Prostate gland (tissue), 2 donors: ENCODE results near the gene HEXB. TPM values are rescaled to one million over a fixed set of nuclear protein-coding genes. Genes with fewer than 3 reads are reported as not detected.

Source experiments
- DNase-seq: peaks from one replicate; pipeline ENCODE4 v3.0.0-alpha.2; 2019; ENCODE audit warnings: low spot score
- H3K27ac ChIP-seq, 2 donors: fragments of 200-600 bp; sonication (generic); 2 replicates each; pipeline ENCODE4 v1.5.1; 2017 to 2019
- H3K27me3 ChIP-seq: fragments of 200-600 bp; sonication (generic); replicated peaks from 2 replicates; pipeline ENCODE4 v1.5.1; 2019; ENCODE audit not compliant: insufficient read depth
- H3K36me3 ChIP-seq, 2 donors: fragments of 200-600 bp; sonication (generic); 1 replicate in 1 of 2; 2 replicates in 1 of 2; pipeline versions ENCODE4 v1.5.1 to v1.8.1; 2017 to 2019
- H3K4me1 ChIP-seq: fragments of 200-600 bp; sonication (generic); replicated peaks from 2 replicates; pipeline ENCODE4 v1.5.1; 2019
- H3K4me3 ChIP-seq, 2 donors: fragments of 200-600 bp; sonication (generic); 2 replicates each; pipeline ENCODE4 v1.5.1; 2017 to 2019
- H3K9me3 ChIP-seq: fragments of 200-600 bp; sonication (generic); 2 replicates; pipeline ENCODE4 v1.5.1; 2017
- POLR2A ChIP-seq: fragments of 450-650 bp; IDR thresholded peaks from one replicate; pipeline ENCODE4 v1.6.1; 2016; ENCODE audit warnings: antibody characterized with exemption, mild to moderate bottlenecking
- POLR2AphosphoS5 ChIP-seq: sonication (generic); formaldehyde crosslinking; IDR thresholded peaks from one replicate; pipeline ENCODE4 v1.6.1; 2017; ENCODE audit warnings: antibody characterized with exemption
- WGBS: methylation state at CpG from one replicate; pipeline ENCODE4 v1.1.5; 2018; 5-methylcytosine and 5-hydroxymethylcytosine counted together
- intact Hi-C: fragments of 100-400 bp; cut with DNase I; formaldehyde crosslinking; loops from one replicate; pipeline ENCODE4 v1.14.2; 2022
- total RNA-seq, 2 donors: library from RNA; depleted of rRNA; stranded (reverse); fragments of >200 nt; gene quantifications; one replicate each; pipeline ENCODE4 v1.1.0, GENCODE V29; 2016
- TF ChIP-seq, protein P1 (sequence below), 4 experiments: fragments of 200-600 bp in 2 of 4; fragments of 450-650 bp in 2 of 4; sonication (generic) in 2 of 4; IDR thresholded peaks; 1 replicate in 3 of 4; 2 replicates in 1 of 4; pipeline ENCODE4 v1.5.1; 2016 to 2019; ENCODE audit warnings: antibody characterized with exemption in 4 of 4, mild to moderate bottlenecking in 2 of 4, moderate library complexity in 2 of 4

The HEXB gene
- total RNA-seq = 100 to 1,000 TPM; 149 to 178 TPM

DNA sequence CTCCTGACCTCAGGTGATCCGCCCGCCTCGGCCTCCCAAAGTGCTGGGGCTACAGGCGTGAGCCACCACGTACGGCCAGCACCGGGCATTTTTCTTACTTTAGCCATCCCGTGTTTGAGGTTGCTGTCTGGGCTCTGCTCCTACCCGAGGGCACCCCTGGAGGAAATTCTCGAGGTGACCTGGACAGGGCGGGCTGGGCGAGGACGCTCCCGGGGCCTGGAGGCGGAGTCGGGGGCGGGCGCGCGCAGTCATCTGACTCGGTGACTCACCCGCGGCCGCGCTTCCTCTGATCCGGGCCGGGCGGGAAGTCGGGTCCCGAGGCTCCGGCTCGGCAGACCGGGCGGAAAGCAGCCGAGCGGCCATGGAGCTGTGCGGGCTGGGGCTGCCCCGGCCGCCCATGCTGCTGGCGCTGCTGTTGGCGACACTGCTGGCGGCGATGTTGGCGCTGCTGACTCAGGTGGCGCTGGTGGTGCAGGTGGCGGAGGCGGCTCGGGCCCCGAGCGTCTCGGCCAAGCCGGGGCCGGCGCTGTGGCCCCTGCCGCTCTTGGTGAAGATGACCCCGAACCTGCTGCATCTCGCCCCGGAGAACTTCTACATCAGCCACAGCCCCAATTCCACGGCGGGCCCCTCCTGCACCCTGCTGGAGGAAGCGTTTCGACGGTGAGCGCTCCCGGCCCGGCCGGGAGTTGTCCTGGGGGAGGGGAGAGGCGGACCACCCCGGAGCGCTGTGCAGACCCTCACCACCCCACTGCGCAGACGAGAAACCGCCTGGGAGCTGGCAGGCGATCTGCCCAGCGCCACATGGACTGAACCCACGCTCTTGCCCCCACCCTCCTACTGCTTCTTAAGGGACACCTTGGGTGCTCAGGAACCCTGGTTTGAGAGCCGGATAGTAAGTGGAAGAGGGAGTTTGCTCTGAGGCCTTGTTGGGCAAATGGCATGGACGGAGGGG lies at the start of gene HEXB:
Gene HEXB, plus strand, starts transcription at position 334 of the 952 bp plus-strand sequence. Its CDS starts 28 bp downstream, at position 362.
- H3K27me3 ChIP-seq = no peaks in the 10 kb centered on the region
- TF ChIP-seq POLR2AphosphoS5 (peak; percentile 77), POLR2A (peak; percentile 87)
- TF ChIP-seq, protein P1, sequence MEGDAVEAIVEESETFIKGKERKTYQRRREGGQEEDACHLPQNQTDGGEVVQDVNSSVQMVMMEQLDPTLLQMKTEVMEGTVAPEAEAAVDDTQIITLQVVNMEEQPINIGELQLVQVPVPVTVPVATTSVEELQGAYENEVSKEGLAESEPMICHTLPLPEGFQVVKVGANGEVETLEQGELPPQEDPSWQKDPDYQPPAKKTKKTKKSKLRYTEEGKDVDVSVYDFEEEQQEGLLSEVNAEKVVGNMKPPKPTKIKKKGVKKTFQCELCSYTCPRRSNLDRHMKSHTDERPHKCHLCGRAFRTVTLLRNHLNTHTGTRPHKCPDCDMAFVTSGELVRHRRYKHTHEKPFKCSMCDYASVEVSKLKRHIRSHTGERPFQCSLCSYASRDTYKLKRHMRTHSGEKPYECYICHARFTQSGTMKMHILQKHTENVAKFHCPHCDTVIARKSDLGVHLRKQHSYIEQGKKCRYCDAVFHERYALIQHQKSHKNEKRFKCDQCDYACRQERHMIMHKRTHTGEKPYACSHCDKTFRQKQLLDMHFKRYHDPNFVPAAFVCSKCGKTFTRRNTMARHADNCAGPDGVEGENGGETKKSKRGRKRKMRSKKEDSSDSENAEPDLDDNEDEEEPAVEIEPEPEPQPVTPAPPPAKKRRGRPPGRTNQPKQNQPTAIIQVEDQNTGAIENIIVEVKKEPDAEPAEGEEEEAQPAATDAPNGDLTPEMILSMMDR (IDR thresholded peaks at IDR 0.05) = peak in 1 of 4 experiments; percentile 1
- H3K27ac ChIP-seq = peak within 1 kb of the TSS; percentile 79 to 84
- no peaks in the 10 kb centered on the region for H3K36me3 ChIP-seq
- DNase-seq = peak; percentile 89
- no peaks in the 10 kb centered on the region for H3K4me1 ChIP-seq
- H3K4me3 ChIP-seq = peak within 1 kb of the TSS; percentile 70 to 72
- 6% methylated on average over 68 of the region's 78 CpGs for WGBS
- no peaks in the 10 kb centered on the region for H3K9me3 ChIP-seq
- intact Hi-C loops = no loop called here

- peaks cover 10% of the 10 kb centered on the region for H3K4me1 ChIP-seq
- WGBS = 95% methylated on average over 12 of the region's 12 CpGs
- H3K36me3 ChIP-seq = no peaks in the 10 kb centered on the region
- TF ChIP-seq, protein P1 (IDR thresholded peaks at IDR 0.05) = no peak
- no peak for TF ChIP-seq POLR2A
- TF ChIP-seq POLR2AphosphoS5 = no peak
- intact Hi-C loops = no loop called here
- H3K27me3 ChIP-seq = no peaks in the 10 kb centered on the region
- no peak for DNase-seq
- H3K4me3 ChIP-seq = no peak overlapping the region
- no peaks in the 10 kb centered on the region for H3K9me3 ChIP-seq
- H3K27ac ChIP-seq = no peak overlapping the region
Observed at GRCh38 chr5:74636149-74636548, 48.9 kb upstream of the HEXB start.

DNA sequence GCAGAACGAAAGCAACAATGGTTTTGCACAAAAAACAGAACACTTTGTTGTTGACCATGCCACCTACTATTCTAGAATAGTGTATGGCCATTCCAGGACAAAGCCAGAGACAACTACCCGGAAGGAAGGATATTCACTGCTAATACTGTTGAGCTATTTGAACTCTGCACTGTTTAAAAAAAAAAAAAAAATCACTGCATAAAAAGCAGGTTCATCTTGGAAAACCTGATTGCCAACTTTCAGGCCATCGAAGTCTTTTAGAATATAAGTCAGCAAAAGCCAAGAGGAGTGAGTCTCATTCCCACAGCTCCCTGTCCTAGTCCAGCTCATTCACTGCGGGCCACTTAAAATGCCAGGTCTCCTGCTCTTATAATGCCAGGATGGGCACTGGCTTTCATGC lies 48.5 kb upstream of the HEXB start:
- peak; percentile 33 for DNase-seq
- no peak overlapping the region for H3K27ac ChIP-seq
- no peaks in the 10 kb centered on the region for H3K27me3 ChIP-seq
- H3K36me3 ChIP-seq = no peaks in the 10 kb centered on the region
- H3K9me3 ChIP-seq = no peaks in the 10 kb centered on the region
- no peak overlapping the region for H3K4me3 ChIP-seq
- intact Hi-C loops = no loop called here
- peaks cover 10% of the 10 kb centered on the region for H3K4me1 ChIP-seq
- TF ChIP-seq, protein P1 (IDR thresholded peaks at IDR 0.05) = no peak
- peak; percentile 37 for TF ChIP-seq POLR2AphosphoS5
- WGBS = 57% methylated on average over 4 of the region's 4 CpGs

DNA sequence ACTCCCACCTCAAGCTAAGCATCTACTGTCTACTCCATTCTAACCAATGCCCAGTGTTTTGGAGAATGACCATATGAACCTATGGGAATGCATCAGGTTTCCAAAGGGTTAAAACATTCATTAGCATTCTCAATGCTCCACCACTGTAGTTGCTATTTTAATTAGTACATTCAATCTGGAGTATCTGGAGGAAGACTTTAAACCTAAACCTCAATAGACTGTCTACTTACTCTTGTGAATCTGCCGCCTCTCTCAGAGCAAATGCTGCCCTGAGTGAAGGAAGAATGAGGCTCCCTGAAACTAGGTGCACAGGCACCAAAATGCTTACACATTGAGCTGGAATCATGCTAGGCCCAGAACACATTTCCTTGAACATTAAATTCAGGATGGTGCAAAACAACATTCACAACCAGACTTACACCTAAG lies 46.5 kb upstream of the HEXB start:
- Histone ChIP-seq H3K27me3 (no peaks in the 10 kb centered on the region), H3K36me3 (no peaks in the 10 kb centered on the region), H3K9me3 (no peaks in the 10 kb centered on the region), H3K27ac (peak overlapping the region in 1 of 2 donors; percentile 78), H3K4me1 (peaks cover 12% of the 10 kb centered on the region), H3K4me3 (peak overlapping the region; percentile 56 to 60)
- TF ChIP-seq, protein P1 (IDR thresholded peaks at IDR 0.05) = no peak
- no peak for TF ChIP-seq POLR2AphosphoS5
- TF ChIP-seq POLR2A = no peak
- WGBS = 50% methylated on average over 1 of the region's 1 CpG
- intact Hi-C loops = no loop called here
- no peak for DNase-seq
